NCI-H524 (cell line): ENCODE measurements around the gene CELSR3.

Experiments used
- DNase-seq, 2 experiments: peaks; one replicate each; lab custom pipeline; 2025; lab: John Stamatoyannopoulos, UW

Gene CELSR3

DNA sequence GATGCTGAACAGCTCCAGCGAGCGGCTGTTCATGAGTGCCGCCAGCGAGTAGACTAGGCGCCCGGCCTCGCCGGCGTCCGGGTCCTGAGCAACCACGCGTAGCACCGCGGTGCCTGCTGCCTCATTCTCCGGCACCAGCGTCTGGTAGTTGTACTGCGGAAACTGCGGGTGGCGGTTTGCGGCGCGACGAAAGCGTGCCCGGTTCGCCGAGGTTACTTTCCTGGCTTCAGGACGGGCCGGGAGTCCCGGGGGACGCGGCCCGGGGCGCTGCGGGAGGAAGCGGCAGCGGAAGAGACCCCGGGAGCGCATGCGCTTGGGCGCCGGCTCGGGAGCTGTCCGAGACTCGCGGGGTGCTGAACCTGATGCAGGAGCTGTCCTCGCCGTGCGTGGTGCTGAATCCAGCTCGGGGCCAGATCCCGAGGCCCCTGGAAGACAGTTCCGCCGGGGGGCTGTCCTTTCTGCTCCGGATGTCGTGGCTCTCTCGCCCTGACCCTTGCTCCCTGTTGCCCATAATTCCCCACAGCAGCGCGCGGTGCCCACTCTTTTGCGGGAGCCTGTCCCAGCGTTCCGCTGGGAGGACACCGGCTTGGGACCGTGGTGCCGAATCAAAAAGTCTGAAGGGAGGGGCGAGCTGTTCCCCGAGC is 1.1 kb downstream of the CELSR3 start:
- no peak for DNase-seq

DNA sequence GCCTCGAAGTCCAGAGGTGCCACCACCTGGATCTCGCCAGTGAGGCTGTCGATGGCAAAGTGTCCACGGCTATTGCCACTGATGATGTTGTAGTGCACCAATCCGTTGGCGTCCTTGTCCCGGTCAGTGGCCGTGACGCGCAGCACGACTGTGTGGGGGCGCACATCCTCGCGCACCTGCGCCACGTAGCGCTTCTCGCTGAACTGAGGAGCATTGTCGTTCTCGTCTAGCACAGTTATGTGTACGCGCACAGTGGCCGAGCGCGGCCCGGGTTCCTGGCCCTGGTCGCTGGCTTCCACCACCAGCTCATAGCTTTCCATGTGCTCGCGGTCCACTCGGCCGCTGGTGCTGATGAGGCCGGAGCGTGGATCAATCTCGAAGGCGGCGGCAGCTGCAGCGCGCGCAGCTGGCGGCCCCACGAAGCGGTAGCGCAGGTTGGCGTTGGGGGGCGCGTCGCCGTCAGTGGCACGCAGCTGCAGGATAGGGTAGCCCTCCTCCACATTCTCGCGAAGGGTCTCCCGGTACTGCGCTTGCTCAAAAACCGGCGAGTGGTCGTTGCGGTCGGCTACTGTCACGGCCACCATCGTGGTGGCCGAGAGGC is 1.8 kb downstream of the CELSR3 start:
- DNase-seq, result no peak

DNA sequence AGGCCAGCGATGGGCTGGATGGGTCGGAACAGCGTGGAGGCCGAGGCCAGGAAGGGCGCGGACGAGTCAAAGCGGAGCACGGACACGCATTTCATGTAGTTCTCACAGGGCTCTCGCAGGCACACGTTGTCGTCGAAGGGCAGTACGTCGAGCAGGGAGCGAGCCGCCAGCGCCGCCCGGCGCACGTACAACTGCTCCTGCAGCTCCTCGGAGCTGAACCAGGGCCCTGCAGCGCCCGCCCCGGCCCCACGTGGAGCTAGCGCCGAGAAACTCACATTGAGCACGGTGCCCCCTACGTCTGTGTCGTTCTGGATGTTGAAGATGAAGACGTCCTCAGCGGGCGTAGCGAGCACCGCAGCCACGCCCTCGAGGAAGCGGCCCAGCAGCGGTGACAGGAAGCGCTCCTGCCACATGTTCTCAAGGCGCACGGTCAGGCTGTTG is 5.8 kb downstream of the CELSR3 start:
- DNase-seq, result no peak

DNA sequence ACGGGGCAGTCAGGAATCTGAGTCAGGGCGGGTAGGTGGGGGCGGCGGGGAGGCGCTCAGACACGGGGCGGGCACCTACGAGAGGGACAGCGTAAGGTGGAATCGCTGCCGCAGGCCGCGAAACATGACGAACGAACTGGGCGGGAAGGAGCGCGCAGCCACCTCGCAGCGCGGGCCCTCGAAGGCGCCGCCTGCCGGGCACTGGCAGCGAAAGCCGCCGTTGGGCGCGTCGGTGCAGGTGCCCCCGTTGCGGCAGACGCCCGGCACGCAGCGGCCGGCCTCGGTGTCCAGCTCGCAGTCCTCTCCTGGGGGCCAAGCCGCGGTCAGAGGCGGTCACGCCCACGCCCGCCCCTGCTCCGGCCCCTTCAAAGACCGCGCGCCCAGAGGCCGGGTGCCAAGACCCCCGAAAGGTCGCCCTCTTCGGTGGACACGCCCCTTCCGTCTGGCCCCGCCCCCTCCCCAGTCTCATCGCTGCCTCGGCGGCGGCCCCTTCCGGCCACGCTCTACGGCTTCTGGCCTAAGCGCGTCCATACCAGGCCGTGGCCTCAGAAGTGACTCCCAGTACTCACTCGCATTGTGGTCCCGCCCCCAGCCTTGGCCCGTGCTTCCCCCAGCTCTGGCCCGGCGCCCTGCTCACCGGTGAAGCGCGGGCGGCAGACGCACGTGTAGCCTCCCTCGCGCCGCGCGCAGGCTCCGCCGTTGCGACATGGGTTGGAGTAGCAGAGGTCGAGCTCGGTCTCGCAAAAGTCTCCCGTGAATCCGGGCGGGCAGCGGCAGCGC is 6.4 kb downstream of the CELSR3 start:
- DNase-seq, result no peak

DNA sequence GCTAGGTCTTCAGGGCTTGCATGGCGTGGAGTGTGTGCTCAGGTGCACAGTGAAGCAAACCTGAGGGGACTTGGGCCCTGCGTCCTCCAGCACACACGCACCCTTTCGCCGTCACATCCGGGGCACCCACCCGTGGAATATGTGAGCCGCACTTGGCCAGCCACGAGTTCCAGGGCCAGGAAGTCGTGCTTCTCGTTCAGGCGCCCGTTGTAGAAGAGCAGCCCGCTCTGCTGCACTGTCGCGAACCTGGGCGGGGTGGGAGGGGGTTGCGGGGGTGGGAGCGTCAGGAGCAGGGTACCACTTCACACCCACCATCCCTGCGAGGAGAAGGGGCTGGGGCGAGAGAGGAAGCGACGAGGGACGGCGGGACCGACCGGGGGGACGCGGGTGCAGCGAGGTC is 7.1 kb downstream of the CELSR3 start:
- no peak for DNase-seq

DNA sequence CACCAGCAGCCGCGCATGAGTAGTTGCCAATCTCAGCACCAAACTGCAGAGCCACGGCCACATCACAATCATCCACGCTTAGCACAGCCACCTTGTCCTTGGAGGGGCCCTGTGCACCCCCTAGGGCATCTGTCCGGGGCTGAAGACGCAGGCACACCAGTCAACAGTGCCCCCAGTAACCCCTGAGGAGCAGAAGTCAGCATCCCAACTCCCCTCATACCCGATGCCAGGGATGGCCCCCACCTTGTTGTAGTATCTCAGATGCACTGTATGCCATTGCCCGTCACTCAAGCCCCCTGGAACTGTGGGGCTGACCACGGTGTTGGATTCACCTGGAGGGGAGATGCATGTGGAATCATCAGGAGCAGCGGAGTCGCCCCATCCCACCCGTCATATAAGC is 7.6 kb downstream of the CELSR3 start:
- DNase-seq, result no peak

DNA sequence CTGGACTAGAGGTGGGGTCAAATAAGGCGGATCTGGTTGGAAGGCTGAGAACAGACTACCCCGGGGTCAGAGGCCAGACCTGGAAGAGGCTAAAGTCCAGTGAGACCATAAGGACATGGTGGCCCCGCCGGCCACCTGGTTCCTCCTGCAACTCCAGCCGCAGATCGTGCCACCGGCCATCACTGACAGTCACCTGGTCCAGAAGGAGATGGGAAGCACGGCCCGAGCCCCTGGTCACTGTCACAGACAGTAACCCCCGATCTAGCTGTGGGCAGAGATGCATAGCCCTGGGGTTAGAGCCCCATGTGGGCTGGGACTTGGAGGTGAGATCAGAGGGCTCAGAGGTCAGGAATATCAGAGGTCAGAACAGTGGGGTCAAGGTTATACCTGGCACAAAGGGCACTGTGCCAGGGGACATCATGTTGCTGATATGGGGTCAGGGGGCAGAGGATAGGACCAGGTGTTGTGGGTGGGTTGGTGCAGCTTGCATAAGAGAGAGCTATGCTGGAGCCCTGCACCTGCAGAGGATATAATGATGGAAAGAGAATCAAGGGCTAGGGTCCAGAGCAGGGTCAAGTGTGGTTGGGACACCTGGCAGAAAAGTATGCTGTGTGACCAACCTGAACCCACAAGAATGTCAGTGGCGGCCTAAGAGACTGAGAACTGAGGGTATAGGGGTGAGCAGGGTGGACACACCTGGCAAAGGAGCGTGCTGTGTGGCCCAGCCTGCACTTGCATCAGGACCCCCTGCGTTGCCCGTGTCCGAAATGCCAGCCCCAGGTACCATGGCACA is 9.6 kb downstream of the CELSR3 start:
- no peak for DNase-seq

DNA sequence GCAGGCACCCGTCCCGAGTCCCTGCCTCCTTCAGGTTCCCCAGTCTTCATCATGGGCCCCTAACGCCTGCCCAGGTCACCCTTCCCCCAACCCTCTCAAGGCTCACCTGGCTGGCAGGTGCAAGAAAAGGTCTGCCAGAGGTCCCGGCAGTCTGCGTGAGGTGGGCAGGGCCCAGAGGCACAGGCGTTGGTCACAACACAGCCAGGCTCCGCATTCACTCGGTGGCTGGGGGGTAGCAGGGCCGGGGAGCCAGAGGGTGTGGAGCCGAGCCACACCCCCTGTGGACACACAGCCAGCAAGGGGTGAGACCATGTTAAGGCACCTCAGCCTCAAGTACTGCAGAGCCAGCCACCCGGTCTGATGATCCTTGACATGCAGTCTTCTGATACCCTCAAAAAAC is 10.9 kb downstream of the CELSR3 start:
- no peak for DNase-seq

DNA sequence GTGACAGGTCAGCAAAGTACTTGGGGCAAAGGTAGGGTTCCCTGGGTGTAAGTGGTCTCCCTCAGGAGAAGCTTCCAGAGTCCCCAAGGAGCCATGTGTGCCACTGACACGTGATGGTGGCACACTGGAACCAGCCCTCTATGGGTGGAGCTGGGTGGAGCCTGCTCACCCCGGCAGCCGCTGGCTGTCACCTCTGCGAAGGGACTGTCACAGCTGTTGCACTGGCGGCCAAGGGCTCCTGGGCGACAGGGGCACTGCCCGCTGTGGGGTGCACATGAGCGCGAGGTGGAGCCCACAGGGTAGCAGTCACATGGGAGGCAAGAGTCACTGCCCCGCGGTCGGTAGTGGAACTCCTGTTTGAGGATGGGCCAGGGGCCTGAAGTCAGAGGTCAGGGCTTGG is 12.0 kb downstream of the CELSR3 start:
- no peak for DNase-seq

DNA sequence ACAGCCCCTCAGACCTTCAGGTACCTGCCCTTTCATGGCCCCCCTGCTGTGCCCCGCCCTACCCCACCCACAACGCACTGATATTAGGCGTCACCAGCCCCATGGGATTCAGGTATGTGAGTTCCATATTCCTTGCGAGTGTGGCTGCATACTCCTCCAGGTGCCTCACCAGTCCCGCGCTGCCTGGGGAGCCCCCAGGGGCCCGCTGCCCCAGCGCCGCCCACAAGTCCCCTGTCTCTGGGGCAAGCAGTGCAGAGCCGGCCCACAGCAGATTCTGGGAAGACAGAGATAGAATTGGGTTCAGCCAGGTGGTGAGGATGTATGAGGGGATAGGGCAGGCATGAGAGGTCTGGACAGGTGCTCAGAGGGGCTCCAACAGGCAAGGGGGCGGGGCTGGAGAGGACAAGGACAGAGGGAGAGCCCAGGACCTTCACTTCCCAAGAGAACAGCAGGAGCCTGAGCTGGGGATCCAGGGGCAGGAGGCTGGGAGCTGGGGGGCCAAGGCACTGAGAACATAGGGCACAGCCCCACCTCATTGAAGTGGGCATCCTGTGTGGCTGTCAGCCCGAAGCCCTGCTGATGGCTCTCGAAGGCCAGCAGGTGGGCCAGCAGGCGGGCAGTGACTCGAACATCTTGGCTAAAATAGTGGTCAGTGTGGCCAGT is 14.4 kb downstream of the CELSR3 start:
- no peak for DNase-seq

DNA sequence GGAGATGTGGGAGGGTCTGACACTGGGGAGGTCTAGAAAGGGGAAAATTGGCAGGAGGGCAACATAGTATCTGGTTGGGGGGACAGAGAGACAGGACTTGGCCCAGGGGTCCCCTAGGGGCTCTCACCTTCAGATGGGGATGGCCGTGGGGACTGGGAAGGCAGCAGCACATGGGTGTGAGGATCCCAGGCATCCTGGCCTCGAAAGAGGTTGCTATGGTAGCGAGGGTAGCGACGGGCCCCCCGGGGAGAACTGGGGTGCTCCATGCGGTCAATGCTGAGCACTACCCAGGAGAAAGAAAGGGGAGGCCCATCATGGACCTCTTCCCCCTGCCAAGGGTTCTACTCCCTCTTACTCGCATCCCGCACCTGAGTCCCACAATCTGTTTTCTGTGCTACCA is 15.0 kb downstream of the CELSR3 start:
- DNase-seq, result no peak

DNA sequence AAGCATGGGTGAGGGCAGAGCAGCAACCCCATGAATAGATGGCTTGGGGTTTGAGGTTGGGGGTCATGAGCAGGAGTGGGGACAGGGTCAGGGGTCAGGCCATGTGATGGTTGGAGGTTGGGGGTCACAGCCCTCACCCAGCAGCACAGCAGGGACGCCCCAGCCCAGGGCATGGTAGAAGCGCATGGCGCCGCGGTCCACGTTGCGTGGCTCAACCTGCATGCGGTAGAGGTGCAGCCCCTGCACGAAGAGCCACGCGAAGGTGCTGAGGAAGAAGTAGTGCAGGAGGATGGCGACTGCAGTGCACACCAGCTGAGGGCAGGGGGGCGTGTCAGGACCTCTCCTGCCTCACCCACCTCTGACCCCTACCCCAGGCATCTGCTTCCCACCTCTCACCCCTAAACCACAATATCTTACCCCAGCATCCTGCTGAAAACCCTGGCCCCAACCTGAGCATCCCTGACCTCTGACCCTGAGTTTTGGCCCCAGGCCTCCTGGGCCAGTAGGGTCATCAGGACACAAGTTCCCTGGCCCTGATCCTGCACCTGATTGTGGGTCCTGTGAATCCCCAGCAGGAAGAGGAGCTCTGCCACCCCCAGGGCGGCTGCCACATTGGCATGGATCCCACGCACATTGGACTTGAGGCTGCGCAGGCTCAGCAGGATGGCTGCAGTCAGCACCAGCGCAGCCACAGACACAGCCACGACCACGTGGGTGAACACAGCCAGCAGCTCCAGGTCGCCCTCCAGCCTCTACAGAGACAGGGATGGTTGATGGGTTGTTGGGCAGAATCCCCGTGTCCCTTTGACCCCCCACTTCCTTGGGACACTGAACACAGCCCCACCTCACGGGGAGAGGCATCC is 17.6 kb downstream of the CELSR3 start:
- DNase-seq, result no peak

DNA sequence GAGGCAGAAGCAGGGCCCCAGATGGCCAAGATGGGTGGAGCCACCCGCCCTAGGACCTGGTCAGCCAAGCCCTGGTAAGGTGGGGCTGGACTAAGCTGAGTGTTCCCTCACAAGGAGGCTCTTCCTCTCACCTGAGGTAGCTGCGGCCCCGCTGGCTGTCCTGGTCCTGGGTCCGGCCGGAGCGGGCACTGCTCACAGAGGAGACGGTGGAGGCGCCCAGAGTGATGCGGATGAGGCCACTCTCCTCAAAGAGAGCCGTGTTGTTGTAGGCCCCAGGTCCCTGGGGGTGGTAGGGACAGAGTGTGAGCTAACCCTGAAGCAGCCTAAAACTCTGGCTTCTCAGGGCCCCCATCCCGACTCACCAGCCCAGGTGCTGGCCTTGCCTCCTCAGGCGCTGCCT is 20.1 kb downstream of the CELSR3 start:
- DNase-seq, result no peak

DNA sequence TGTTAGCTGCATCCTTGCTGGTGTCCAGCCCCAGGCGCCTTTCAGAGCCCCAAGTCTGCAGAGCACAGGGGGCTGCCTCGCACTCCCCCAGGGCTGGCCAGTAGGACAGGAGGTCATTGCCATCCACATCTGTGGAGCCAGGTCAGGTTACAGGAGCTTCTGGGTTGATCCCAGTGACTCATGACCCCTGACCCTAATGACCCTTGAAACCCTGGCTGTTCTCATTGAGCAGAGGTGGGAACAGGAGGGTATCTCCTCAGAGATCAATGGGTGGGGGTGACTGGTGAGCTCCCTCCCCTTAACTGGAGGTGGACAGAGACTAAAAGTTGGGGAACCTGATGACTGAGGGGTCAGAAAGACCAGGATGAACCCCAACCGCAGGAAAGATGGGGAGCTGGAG is 21.3 kb downstream of the CELSR3 start:
- no peak for DNase-seq

DNA sequence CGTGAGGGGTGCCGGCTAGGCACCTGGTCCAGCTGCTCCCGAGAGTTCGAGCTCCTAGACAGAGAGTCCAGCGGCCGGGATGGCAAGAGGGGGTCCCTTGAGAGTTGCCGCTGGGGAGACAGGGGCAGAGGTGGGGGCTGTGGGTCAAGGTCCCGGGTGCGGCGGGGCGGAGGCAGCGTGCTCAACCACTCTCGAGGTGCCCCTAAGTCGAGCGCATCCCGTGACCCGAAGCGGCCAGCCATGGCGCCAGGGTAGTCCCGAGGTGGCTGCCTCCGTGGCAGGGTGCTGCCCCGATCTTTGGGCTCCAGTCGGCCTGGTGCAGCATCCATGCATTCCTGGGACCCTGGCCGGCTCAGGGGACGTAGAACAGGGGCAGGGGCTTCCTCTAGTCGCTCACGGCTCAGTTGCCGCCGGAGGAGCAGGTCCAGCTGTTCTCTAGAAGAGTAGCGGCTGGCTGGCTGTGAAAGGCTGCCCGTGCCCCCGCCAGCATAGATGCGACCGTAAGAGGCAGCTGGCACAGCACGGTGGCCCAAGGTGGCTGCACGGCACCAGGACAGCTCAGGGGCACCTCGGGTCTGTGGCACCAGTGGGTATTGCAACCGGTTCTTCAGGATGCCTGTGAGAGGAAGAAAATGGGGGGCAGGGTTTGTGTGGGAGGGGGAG is 22.6 kb downstream of the CELSR3 start:
- no peak for DNase-seq

DNA sequence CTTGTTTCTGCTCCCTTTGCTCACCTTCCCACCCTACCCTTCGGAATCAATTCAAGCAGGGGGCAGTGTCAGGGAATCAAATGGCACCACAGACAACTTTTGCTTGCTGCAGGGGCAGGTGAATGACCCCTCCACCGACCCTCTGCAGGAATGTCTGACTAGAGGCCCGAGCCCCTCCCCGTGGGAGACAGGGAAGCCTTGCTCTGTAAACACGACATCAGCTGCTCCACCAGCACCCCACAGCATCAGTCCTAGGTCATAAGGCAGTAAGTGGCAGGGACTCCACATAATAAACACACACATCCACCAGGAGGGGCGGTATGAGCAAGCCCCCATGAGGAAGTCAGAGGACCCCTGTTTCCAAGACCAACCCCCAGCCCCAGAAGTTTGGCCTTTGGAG is 25.4 kb downstream of the CELSR3 start:
- DNase-seq, result no peak

DNA sequence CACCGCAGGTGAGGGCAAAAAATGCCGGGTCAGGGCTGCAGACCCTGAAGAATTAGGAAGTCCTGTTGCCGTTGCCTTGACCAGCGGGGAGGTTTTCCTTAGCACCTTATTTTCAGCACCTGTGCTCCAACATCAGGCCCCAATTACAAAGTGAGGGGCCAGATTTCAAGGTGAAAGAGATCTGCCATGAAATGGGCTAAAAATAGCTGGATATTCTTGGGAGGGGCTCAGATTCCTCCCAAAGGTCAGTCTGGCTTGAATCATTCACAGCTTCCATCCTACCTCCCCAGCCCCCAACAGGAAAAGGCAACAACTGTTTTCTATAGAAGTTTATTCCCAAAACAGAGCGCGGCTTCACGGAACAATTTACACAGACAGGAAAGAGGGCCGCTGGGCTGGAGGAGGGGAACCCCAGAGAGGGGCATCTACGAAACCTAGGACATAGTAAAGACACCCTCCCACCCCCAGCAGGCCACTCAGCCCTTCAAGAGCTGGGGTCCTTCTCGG is 26.5 kb downstream of the CELSR3 start:
- DNase-seq, result no peak

DNA sequence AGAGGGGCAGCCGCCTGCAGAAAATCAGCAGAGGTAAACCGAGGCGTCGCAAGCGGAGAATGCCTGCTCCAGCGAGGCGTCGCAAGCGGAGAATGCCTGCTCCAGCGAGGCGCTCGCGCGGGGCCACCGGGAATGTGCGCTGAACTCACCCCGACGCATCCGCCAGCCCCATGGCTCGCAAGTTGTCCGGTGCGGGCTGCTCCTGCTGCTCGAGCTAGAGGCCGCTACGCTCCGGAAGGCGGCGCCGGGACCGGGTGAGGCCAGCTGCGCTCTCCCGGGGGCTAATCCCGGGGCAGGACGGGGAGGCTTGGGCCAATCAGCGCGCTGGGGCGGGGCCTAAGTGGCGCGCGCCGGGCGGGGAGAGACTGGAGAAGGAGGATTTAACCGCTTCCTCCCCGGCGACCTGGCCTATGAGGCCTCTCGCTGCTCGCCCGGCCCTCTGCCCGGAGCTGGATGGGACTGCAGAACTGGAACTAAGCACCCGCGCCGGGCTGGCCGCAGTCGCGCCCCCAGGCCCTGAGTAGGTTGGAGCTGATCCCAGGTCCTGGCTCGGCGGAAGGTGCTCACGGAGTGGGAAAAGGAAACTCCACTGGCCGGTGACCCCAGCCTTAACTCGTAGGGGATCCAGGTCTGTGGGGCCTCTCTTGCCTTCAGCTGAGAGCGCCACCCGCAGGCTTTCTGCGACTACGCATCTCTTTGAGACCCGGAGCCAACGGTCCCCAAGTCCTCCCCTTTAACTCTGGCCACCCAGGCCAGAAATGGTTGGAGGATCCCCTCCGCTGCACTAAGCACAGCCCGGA is 27.3 kb downstream of the CELSR3 start, which contains the start of gene SLC26A6:
Gene SLC26A6 (minus strand): TSS at position 240 of the 800 bp plus-strand sequence. CDS start 68 bp downstream, at position 172.
- DNase-seq, result peak; percentile 90 to 93

DNA sequence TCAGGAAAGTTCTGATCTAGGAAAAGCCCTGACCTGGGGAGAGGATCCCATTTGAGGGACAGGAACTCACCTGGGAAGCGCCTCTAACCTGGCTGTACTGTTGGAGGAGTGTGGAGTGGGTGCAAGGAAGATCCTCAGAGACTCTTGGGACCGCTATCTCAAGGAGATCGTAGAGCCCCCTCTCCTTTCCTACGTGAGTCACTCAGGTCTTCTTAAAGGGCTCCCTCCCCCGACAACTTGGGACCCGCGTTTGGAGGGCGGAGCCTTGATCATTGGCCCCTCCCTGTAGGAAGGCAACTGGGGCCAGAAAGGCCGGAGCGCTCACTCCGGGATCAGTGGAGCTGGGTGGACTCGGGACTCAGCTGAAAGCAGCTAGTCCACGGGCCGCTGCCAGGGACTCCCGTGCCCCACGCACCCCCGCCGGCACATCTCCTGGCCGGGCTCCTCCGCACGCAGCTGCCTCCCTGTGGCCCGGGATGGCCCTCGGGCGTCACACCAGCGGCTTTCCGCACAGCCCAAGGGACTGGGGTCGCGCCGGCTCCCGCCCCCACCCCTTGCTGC is 27.9 kb downstream of the CELSR3 start:
- DNase-seq, result peak; percentile 12 to 60
